BE2C (cell line): Measurements from ENCODE around the gene LRTM2.

Experiments used
- DNase-seq: peaks from one replicate; pipeline ENCODE4 v3.0.0-alpha.2; 2020
- H3K27me3 ChIP-seq: fragments of 250-450 bp; sonication (Bioruptor Pico); 2 replicates; pipeline ENCODE4 v1.5.1; 2020; ENCODE audit warnings: mild to moderate bottlenecking
- H3K36me3 ChIP-seq: fragments of 250-450 bp; sonication (Bioruptor Pico); 2 replicates; pipeline ENCODE4 v1.5.1; 2020; ENCODE audit warnings: mild to moderate bottlenecking
- H3K4me1 ChIP-seq: fragments of 250-450 bp; sonication (Bioruptor Pico); 2 replicates; pipeline ENCODE4 v1.5.1; 2020
- H3K4me3 ChIP-seq: 2 replicates; pipeline ENCODE4 v1.5.1; 2011; ENCODE audit warnings: low read depth, low read length
- H3K9me3 ChIP-seq: fragments of 250-450 bp; sonication (Bioruptor Pico); 2 replicates; pipeline ENCODE4 v1.5.1; 2020
- CTCF ChIP-seq: IDR thresholded peaks from 2 replicates; pipeline ENCODE4 v1.5.1; 2012; ENCODE audit warnings: mild to moderate bottlenecking, low read depth, low read length

LRTM2 gene

GRCh38 chr12:1884651-1885050 is 64.3 kb downstream of the LRTM2 start:
- Histone ChIP-seq H3K36me3 (no peaks in the 10 kb centered on the region), H3K9me3 (no peaks in the 10 kb centered on the region), H3K4me3 (no peak overlapping the region), H3K27me3 (no peaks in the 10 kb centered on the region), H3K4me1 (no peaks in the 10 kb centered on the region)
- no peak for TF ChIP-seq CTCF
- DNase-seq = no peak

GRCh38 chr12:1885082-1885596 is 64.8 kb downstream of the LRTM2 start:
- no peak for TF ChIP-seq CTCF
- Histone ChIP-seq H3K4me1 (no peaks in the 10 kb centered on the region), H3K27me3 (no peaks in the 10 kb centered on the region), H3K4me3 (no peak overlapping the region), H3K36me3 (no peaks in the 10 kb centered on the region), H3K9me3 (no peaks in the 10 kb centered on the region)
- DNase-seq = no peak

GRCh38 chr12:1885599-1886245 is 65.4 kb downstream of the LRTM2 start:
- H3K36me3 ChIP-seq = no peaks in the 10 kb centered on the region
- TF ChIP-seq CTCF = no peak
- H3K4me3 ChIP-seq = no peak overlapping the region
- no peaks in the 10 kb centered on the region for H3K4me1 ChIP-seq
- H3K9me3 ChIP-seq = no peaks in the 10 kb centered on the region
- H3K27me3 ChIP-seq = no peaks in the 10 kb centered on the region
- no peak for DNase-seq
